HL-60 (cell line): ENCODE results near the gene CIDEC.

Experiments
- CTCF ChIP-seq: IDR thresholded peaks from one replicate; pipeline ENCODE4 v1.5.1; 2011; ENCODE audit warnings: low read length, control low read depth, inconsistent platforms; ENCODE audit not compliant: insufficient read depth
- GABPA ChIP-seq: IDR thresholded peaks from 2 replicates; pipeline ENCODE4 v1.6.1; 2012; ENCODE audit warnings: low read depth
- POLR2AphosphoS5 ChIP-seq: IDR thresholded peaks from 2 replicates; pipeline ENCODE4 v1.6.1; 2012; ENCODE audit warnings: low read depth
- REST ChIP-seq: IDR thresholded peaks from 2 replicates; pipeline ENCODE4 v1.6.1; 2012; ENCODE audit warnings: low read depth; ENCODE audit not compliant: insufficient replicate concordance

- no peak for TF ChIP-seq REST
- TF ChIP-seq CTCF = no peak
- TF ChIP-seq POLR2AphosphoS5 = no peak
- no peak for TF ChIP-seq GABPA
These were observed 7.4 kb upstream of the CIDEC start for GRCh38 chr3:9887480-9887879.
